Left forelimb (tissue), 1 donor: ENCODE data around the gene GALNTL6.

Source experiments
- DNase-seq: peaks from one replicate; pipeline ENCODE4 v3.0.0-alpha.2; 2018; ENCODE audit warnings: low spot score

Gene GALNTL6

DNA sequence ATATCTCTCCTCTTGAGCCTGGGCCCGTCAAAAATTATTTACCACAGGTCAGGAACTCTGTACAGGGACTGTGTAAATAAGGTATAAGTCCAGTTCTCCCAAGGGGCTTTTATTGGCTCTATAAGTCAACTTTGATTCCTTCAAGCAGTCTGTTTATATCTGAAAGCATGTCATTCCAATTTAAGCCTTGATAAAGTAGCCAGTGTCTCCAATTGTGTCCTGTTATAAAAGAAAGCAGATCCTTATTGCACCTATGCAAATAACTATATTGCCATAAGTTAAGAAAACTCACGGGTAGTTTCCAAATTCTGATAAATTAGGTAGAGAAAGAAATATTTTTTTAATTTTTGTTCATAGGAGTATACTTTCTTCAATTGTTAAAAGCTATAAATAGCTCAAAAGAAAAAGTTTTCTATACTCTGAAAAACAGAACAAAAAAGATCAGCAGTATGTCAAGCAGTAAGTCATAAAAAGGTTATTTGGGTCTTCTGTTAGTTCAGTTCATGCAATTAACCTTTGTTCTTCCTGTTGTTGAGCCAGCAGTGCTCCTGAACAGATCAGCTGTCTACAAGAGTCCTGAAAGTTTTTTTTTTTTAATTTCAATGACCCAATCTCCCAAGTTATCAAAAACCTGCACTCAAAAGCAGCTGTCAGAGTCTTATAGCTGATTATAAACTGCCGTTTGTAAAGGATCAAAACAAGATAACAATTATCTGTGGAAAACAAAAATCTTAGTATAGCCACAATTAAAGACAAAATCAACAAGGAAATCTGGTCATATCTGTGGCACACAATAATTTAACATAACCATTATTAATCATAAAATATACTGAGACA lies 1177.0 kb downstream of the GALNTL6 start:
- DNase-seq: no peak

- no peak for DNase-seq
Measured at GRCh38 chr4:172992648-172993378, 1179.6 kb downstream of the GALNTL6 start.

DNA sequence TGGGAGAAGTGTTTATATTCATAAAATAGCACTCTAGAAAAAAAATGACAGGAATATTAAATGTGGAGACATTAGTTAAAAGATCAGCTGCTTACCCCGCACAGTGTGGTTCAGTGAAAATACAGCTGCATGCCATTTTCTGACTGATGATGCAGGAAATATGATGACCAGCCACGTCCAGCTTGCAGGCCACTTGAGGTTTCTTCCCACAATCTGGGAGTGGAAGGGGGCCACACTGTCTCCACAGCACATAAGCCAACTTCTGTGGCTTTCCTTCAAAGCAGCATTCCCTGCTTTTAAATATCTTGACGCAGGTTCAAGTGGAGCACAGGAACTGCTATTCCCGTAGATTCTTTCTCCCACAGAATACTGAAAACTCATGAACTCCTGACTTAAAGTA lies 1182.0 kb downstream of the GALNTL6 start:
- no peak for DNase-seq

GRCh38 chr4:172995704-172996103 lies 1182.5 kb downstream of the GALNTL6 start:
- no peak for DNase-seq

DNA sequence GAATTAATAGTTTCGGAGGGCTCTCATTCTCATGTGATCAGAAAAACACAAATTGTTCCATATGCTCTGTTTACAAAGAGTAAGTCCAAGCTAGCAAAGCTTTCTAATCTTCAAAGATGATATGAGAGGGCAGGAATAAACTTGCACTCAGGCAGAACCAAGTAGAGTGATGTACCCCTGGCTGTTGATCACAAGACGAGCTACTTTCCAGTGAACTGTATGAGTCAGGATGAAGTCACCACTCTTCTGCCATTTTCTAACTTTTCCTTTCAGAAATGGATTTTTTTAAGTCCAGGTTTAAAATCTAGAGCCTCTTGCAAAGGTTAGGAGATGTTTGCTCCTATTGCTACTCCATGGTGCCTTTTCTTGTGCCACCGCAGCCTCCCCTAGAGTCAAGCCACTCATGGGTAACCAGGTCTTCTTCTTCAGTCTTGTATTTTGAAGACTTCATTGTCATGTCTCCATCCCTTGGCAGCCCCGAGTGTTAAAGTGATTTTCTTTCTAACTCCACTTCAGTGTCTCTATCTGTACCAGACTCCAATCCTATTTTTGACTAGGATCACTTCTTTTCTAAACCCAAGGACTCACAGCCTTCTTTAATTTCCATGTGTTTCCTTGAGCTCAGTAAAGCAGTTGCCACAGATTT lies 1183.5 kb downstream of the GALNTL6 start:
- DNase-seq: no peak

GRCh38 chr4:172997217-172997609 lies 1184.0 kb downstream of the GALNTL6 start:
- no peak for DNase-seq

- no peak for DNase-seq
Measured at GRCh38 chr4:172997856-172998255, 1184.7 kb downstream of the GALNTL6 start.

DNA sequence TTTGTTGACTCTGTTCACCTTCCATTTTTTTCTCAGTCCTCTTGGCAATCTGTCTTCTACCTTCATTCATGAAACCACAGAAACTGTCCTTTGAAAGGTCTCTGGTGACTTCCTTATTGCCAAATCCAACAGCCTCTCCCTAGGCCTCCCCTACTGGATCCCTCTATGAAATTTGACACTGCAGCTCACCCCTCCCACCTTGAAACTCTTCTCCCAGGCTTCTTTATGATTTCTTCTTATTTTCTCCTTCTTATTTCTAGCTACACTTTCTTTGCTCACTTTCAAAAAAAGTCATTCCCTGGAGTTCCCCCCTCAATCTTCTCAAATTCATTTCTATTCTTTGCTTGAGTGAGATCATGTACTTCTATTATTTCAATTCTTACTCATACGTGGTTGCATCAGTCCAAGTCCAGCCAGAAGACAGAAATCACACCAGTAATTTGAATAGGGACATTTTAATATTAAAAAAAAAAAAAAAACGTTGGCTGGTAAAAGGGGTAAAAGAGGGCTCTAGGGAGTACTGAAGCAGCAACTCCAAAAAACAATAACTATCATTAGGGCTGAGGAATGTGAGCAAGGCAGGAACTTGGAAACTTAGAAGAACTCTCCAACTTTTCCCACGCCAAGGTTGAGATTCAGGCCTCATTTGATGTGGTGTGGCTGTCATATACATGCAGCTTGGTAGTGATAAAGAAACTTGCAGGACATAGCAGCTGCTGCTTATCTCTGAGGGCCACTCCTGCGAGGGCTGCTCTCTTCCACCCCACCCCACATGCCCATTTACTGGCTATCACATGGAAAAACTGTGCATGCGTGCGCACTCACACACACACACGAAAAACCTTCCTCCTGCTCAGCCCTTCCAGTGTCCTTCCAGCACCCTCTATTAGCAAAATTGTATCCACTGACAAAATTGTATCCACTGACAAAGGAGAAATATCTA lies 1185.6 kb downstream of the GALNTL6 start:
- DNase-seq: no peak

- no peak for DNase-seq
Measured at GRCh38 chr4:173001571-173001970, 1188.4 kb downstream of the GALNTL6 start.

GRCh38 chr4:173002830-173003561 lies 1189.8 kb downstream of the GALNTL6 start:
- no peak for DNase-seq

GRCh38 chr4:173005912-173006633 lies 1192.9 kb downstream of the GALNTL6 start:
- no peak for DNase-seq

DNA sequence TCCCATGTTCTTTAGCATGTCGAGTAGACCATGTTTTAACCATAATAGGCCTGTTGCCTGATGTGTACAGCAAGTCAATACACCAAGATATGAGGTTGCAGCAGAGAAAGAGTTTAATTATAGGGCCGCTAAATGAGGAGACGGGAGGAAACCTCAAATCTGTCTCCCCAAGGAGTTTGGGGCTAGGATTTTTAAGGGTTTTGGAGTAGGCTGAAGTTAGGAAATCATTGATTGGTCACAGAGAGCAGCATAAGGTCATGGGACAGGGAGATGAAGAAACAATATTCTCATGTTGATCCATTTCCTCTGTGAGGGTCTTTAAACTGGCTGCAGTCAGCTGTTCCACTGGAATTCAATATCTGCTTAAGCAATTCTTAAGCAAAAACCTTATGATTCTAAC lies 1195.2 kb downstream of the GALNTL6 start:
- no peak for DNase-seq

DNA sequence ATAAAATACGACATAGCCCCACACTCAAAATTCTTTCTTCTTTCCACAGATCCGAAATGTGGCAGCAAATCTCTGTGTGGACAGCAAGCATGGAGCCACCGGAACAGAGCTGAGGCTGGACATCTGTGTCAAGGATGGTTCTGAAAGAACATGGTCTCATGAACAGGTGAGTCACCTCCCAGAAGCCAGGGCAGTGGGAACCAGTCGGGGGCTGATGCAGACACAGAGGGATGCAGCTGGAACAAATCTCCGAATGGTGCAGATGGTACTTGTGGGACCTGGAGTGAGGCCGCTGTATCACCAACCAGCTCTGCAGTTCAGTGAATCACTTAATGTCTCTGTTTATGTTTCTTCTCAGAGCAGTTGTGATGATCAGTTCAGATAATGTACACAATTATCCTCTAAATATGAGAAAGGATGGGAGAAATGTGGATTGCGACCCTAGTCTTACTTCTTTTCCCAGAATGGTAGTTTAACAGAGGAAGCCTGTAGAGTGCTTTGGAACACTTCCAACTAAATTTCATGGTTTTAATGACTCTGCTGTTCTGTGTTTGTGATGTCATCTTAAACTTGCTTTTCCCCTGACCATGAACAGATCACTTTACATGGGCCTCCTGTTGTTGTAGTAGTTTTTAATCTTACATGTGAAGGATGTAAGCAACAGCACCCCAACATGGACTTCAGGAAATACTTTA lies 1196.1 kb downstream of the GALNTL6 start:
- DNase-seq: no peak

- no peak for DNase-seq
Measured at GRCh38 chr4:173012608-173013007, 1199.4 kb downstream of the GALNTL6 start.

DNA sequence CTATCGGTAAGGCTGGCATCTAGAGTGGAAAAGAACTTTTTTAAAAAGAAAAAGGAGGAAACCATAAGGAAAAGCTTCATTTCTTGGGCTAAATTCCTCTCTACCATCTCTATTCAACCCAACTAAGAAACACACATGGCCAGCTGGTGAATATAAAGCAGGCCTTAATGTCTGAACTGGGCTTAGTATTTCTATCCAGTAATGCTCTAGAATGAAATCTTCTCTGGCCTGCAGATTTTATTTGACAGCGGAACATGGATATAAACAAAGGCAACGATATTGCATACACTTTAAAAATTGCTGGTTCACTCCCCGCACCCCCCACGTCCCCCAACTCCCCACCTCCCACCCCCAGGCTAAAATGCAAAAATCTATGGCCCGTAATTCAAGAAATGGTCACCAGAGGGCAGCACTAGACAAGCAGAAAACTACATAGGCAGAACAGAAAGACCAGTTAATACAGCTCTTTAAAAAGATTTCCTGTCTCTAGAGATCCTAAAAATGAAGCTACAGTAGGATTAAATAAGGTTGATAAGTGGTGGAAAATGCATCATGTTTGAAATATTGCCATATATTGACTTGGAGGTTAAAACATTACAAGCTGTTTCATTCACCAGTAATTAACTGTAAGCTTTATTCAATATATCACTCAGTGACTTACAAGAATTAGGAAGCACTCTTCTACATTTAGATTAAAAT lies 1200.2 kb downstream of the GALNTL6 start:
- no peak for DNase-seq

- DNase-seq: no peak
Measured at GRCh38 chr4:173014113-173014558, 1200.9 kb downstream of the GALNTL6 start.

GRCh38 chr4:173014836-173015235 lies 1201.6 kb downstream of the GALNTL6 start:
- no peak for DNase-seq

DNA sequence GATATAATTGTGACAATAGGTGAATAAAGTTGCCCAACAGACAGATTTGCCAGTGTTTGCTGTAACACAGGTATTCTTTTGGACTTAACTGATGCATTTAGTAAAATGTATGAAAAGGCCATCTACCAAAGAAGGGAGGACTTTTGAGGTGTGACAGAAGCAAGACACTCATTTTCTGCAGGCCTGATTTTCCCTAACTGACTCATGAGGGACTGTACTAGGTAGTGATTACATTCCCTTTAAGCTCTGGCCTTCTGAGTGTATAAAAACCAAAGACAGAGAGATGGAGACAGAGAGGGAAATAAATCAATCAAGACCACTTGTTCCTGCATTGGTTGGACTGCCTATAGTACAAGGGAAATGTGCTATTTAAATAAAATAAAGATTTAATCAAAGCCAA lies 1204.6 kb downstream of the GALNTL6 start:
- no peak for DNase-seq

DNA sequence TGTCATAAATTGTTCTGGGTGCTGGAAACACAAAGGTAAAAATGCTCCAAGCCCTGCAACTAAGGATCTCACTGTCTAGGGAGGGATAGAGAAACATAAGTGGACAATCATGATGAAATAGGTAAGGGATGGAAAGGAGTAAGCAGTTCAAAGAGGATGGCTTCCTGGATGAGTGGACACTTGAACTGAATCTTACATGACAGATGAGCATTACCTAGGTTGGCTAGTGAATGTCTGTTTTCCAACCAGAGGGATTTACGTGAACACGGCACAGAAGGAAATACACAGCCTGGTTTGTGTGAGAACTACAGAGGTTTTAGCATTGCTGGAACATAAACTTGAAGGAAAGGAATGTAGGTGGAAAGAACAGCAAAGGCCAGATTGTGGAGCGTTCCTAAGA lies 1205.2 kb downstream of the GALNTL6 start:
- no peak for DNase-seq
